ENCODE data around the gene LARP4.

DNA sequence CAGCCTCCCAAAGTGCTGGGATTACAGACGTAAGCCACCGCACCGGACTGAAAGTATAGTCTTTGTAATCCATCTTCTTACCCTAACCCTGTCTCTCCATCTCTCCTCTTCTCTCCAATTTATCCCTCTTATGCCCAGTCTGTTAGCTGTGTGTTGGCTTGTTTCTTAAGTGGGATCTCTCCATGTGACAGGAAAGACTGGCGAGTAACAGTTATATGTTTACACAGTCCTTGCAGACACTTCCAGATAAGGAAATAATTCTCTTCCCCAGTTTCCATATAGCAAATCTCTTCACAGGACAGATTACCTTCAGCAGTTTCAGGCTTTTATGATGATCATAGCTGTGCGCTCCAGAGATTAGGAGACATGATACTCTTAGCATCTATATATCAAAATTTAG lies 88.1 kb downstream of the LARP4 start:
- TF ChIP-seq, protein P1, sequence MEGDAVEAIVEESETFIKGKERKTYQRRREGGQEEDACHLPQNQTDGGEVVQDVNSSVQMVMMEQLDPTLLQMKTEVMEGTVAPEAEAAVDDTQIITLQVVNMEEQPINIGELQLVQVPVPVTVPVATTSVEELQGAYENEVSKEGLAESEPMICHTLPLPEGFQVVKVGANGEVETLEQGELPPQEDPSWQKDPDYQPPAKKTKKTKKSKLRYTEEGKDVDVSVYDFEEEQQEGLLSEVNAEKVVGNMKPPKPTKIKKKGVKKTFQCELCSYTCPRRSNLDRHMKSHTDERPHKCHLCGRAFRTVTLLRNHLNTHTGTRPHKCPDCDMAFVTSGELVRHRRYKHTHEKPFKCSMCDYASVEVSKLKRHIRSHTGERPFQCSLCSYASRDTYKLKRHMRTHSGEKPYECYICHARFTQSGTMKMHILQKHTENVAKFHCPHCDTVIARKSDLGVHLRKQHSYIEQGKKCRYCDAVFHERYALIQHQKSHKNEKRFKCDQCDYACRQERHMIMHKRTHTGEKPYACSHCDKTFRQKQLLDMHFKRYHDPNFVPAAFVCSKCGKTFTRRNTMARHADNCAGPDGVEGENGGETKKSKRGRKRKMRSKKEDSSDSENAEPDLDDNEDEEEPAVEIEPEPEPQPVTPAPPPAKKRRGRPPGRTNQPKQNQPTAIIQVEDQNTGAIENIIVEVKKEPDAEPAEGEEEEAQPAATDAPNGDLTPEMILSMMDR (IDR thresholded peaks at IDR 0.05), result no peak
- TF ChIP-seq POLR2A (IDR thresholded peaks at IDR 0.05) (no peak), EP300 (IDR thresholded peaks at IDR 0.05) (no peak)

Measured in upper lobe of left lung (tissue), 4 donors.